Measurements from ENCODE around the gene ALDH1B1. TPM values are rescaled to one million over a fixed set of nuclear protein-coding genes. Genes with fewer than 3 reads are reported as not detected.

The ALDH1B1 gene
- total RNA-seq, 1 experiment from 2014 or later: 46.6 TPM

DNA sequence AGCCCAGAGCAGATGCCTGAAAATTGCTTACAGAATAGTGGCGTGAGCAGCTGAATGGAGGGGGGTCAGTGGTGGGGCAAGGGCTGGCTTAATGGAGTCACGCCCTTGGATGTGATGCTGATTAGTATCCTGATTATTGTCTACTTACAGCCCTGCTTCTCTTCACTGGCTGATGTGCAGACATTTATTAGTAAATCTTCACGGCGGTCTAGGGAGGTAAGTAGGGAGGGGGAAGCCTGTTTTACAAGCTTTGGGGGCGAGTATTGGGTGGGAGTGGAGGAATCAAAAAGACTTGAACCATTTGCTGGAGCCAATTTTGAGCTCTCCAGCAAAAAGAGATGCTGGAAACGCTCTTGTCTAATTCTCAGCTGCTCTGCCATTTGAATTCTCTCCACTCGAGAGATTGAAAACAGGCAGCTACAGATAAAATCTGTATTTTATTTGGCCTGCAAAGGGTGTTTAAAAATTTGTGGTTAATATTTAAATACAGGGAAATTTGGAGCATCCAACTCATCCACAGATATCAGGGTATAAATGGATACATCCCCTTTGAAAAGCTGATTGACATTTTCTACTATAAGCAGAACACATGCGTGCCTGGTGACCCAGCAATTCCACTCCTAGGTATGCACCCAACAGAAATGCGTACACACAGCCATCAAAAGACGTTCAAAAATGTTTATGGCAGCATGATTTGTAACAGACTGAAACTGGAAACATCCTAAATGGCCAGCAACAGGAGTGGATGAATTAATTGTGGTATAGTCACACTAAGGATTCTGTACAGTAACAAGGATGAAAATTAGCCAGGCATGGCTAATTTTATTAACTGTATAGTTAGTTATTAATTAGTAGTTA is 19.5 kb upstream of the ALDH1B1 start:
- H3K4me1 ChIP-seq (ENCODE audit: control insufficient read depth in 1 of 2, insufficient read depth in 2 of 2, low read length in 2 of 2): no peaks in the 10 kb centered on the region
- CTCF ChIA-PET: interaction anchor here (0.7 kb wide), 1 partner anchor 29 kb away, joined by 3 read pairs; no protein-coding TSS in a partner anchor
- no peak overlapping the region for H3K4me2 ChIP-seq (ENCODE audit: low read length)
- TF ChIP-seq SRF (IDR thresholded peaks at IDR 0.05; ENCODE audit: low read depth) (no peak), ELF1 (IDR thresholded peaks at IDR 0.05; ENCODE audit: borderline replicate concordance, low read depth) (no peak), POLR2AphosphoS5 (IDR thresholded peaks at IDR 0.05; ENCODE audit: low read depth, low read length) (no peak), YY1 (IDR thresholded peaks at IDR 0.05; ENCODE audit: extremely low read depth, insufficient replicate concordance, low read depth, low read length) (no peak), EGR1 (IDR thresholded peaks at IDR 0.05; ENCODE audit: low read depth) (no peak), ZNF274 (IDR thresholded peaks at IDR 0.05; ENCODE audit: low read depth, low read length) (no peak), POLR2A (IDR thresholded peaks at IDR 0.05; ENCODE audit: borderline replicate concordance, extremely low read depth, insufficient read depth, insufficient read length) (no peak), CEBPB (IDR thresholded peaks at IDR 0.05; ENCODE audit: low read depth) (no peak), RAD21 (IDR thresholded peaks at IDR 0.05; ENCODE audit: low read depth) (no peak), CBX3 (IDR thresholded peaks at IDR 0.05; ENCODE audit: low read depth) (no peak)
- TF ChIP-seq, protein P1, sequence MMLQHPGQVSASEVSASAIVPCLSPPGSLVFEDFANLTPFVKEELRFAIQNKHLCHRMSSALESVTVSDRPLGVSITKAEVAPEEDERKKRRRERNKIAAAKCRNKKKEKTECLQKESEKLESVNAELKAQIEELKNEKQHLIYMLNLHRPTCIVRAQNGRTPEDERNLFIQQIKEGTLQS (IDR thresholded peaks at IDR 0.05): no peak
- TF ChIP-seq, protein P2, sequence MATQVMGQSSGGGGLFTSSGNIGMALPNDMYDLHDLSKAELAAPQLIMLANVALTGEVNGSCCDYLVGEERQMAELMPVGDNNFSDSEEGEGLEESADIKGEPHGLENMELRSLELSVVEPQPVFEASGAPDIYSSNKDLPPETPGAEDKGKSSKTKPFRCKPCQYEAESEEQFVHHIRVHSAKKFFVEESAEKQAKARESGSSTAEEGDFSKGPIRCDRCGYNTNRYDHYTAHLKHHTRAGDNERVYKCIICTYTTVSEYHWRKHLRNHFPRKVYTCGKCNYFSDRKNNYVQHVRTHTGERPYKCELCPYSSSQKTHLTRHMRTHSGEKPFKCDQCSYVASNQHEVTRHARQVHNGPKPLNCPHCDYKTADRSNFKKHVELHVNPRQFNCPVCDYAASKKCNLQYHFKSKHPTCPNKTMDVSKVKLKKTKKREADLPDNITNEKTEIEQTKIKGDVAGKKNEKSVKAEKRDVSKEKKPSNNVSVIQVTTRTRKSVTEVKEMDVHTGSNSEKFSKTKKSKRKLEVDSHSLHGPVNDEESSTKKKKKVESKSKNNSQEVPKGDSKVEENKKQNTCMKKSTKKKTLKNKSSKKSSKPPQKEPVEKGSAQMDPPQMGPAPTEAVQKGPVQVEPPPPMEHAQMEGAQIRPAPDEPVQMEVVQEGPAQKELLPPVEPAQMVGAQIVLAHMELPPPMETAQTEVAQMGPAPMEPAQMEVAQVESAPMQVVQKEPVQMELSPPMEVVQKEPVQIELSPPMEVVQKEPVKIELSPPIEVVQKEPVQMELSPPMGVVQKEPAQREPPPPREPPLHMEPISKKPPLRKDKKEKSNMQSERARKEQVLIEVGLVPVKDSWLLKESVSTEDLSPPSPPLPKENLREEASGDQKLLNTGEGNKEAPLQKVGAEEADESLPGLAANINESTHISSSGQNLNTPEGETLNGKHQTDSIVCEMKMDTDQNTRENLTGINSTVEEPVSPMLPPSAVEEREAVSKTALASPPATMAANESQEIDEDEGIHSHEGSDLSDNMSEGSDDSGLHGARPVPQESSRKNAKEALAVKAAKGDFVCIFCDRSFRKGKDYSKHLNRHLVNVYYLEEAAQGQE (IDR thresholded peaks at IDR 0.05; ENCODE audit: low read depth): no peak
- H4K20me1 ChIP-seq (ENCODE audit: insufficient read depth): no peaks in the 10 kb centered on the region
- H3K4me3 ChIP-seq (replicated peaks in 1 of 2; ENCODE audit: low read depth in 1 of 2, low read length in 2 of 2): no peak overlapping the region
- no peaks in the 10 kb centered on the region; the same call in 1 of the 2 replicates for H3K27me3 ChIP-seq (ENCODE audit: insufficient read depth, low read length)
- no peaks in the 10 kb centered on the region for H3K36me3 ChIP-seq (ENCODE audit: control insufficient read depth in 1 of 2, insufficient read depth in 2 of 2, low read length in 2 of 2)
- intact Hi-C loops (cut with micrococcal nuclease): no loop called here
- DNase-seq (ENCODE audit: low read depth, low spot score) (no peak), ATAC-seq (no peak)
- BruUV-seq (replicated peaks): no TSS peak
- POLR2A ChIA-PET: no interaction called here
- H3K9me2 ChIP-seq (ENCODE audit: insufficient read depth): no peaks in the 10 kb centered on the region
- no peak overlapping the region for H3K9ac ChIP-seq (ENCODE audit: low read length)
- no peaks in the 10 kb centered on the region for H3K9me3 ChIP-seq (ENCODE audit: control insufficient read depth in 1 of 2, insufficient read depth in 1 of 2, low read depth in 1 of 2, low read length in 2 of 2)
- RAD21 ChIA-PET (ENCODE audit: low non-redundant PET in 1 of 2, low total read pairs in 2 of 2, uncharacterized antibody in 2 of 2, unreplicated experiment in 2 of 2): no interaction called here
- no peak overlapping the region for H2AFZ ChIP-seq (ENCODE audit: low read depth, low read length, poor library complexity, severe bottlenecking)
- no peak overlapping the region for H3K27ac ChIP-seq (ENCODE audit: low read depth, low read length)
- H3K79me2 ChIP-seq (ENCODE audit: insufficient read depth, low read length): no peaks in the 10 kb centered on the region

All from HCT116 (cell line).